ENCODE data around the gene PRKCZ.

DNA sequence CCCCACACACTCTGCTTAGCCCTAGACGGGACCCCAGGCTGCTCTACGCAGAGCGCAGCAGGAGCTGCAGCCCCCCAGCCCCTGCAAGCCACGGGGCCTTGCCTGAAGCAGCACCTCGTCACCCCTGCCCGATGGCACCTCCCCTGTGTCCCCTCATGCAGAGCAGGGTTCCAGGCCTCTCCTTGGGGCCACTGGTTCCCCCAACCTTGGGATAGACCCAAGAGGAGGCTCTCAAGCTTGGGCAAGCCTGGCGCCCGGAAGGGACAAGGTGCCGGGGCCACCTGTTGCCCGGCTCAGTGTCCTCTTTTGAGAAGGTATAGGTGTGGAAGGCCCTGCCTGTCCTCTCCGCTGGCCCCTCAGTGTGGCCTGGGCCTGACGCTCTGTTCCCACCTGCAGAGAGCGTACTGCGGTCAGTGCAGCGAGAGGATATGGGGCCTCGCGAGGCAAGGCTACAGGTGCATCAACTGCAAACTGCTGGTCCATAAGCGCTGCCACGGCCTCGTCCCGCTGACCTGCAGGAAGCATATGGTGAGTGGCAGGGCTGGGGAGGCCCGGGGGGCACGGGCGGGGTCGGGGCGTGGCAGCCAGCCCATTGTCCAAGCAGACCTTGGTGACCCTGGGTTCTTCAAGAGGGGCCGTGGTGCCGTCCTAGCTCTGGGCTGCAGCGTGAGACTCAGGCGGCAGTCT, 93.7 kb downstream of the PRKCZ start:
- TF ChIP-seq YY1 (IDR thresholded peaks at IDR 0.05; ENCODE audit: insufficient read depth, insufficient read length) (no peak), SUZ12 (IDR thresholded peaks at IDR 0.05; ENCODE audit: extremely low read depth, insufficient read depth, insufficient read length) (no peak)

Data from NT2/D1 (cell line).